SU-DHL-6 (cell line): ENCODE data around the gene KCNJ1.

Source experiments
- H2AFZ ChIP-seq: fragments of 200-600 bp; sonication (generic); 2 replicates; pipeline ENCODE4 v1.6.1; 2014; ENCODE audit warnings: low read depth, mild to moderate bottlenecking, moderate library complexity, mixed read lengths, antibody characterized with exemption, low read length; ENCODE audit not compliant: severe bottlenecking
- H3F3A ChIP-seq: fragments of 200-600 bp; shearing (Covaris generic); 2 replicates; pipeline ENCODE4 v1.6.0; 2016; ENCODE audit warnings: antibody characterized with exemption, mild to moderate bottlenecking; ENCODE audit not compliant: insufficient read depth
- H3K27ac ChIP-seq: fragments of 200-600 bp; sonication (generic); 2 replicates; pipeline ENCODE4 v1.5.1; 2016; ENCODE audit warnings: low read depth, mild to moderate bottlenecking, low read length, moderate library complexity, mixed read lengths
- H3K27me3 ChIP-seq: fragments of 200-600 bp; sonication (generic), shearing (Covaris generic); 2 replicates; pipeline ENCODE4 v1.6.0; 2014; ENCODE audit warnings: mild to moderate bottlenecking, low read length
- H3K36me3 ChIP-seq: fragments of 200-600 bp; sonication (generic); 2 replicates; pipeline ENCODE4 v1.6.1; 2014; ENCODE audit warnings: mild to moderate bottlenecking, low read length, mixed read lengths
- H3K4me2 ChIP-seq: fragments of 300-600, 200-600 bp; shearing (Covaris generic), sonication (generic); 2 replicates; pipeline ENCODE4 v1.6.0; 2014; ENCODE audit warnings: low read length, low read depth, mild to moderate bottlenecking; ENCODE audit not compliant: poor library complexity, severe bottlenecking
- H3K4me3 ChIP-seq: fragments of 200-600 bp; sonication (generic); 2 replicates; pipeline ENCODE4 v1.5.1; 2014; ENCODE audit warnings: antibody characterized with exemption, low read length, mild to moderate bottlenecking, mixed read lengths; ENCODE audit not compliant: insufficient read depth, poor library complexity, severe bottlenecking
- H3K79me2 ChIP-seq: fragments of 200-600 bp; sonication (generic); 2 replicates; pipeline ENCODE4 v1.6.1; 2014; ENCODE audit warnings: mild to moderate bottlenecking, low read length, moderate library complexity; ENCODE audit not compliant: insufficient read depth
- H3K9ac ChIP-seq: fragments of 200-600 bp; sonication (generic); 2 replicates; pipeline ENCODE4 v1.7.0; 2014; ENCODE audit warnings: mild to moderate bottlenecking, low read length
- H3K9me2 ChIP-seq: fragments of 200-600 bp; sonication (generic); replicated peaks from 2 replicates; pipeline ENCODE4 v1.6.1; 2014; ENCODE audit warnings: low read length; ENCODE audit not compliant: insufficient read depth
- H3K9me3 ChIP-seq: fragments of 200-600 bp; sonication (generic); 2 replicates; pipeline ENCODE4 v1.6.1; 2014; ENCODE audit warnings: low read length, mixed read lengths; ENCODE audit not compliant: insufficient read depth
- H4K20me1 ChIP-seq: fragments of 200-600 bp; sonication (generic); 2 replicates; pipeline ENCODE4 v1.6.1; 2014; ENCODE audit warnings: low read depth, mild to moderate bottlenecking, antibody characterized with exemption, low read length, moderate library complexity, mixed read lengths
- EZH2phosphoT487 ChIP-seq: fragments of 200-600 bp; sonication (generic), shearing (Covaris generic); conservative IDR thresholded peaks from 2 replicates; pipeline ENCODE4 v1.6.1; 2018; ENCODE audit warnings: mild to moderate bottlenecking, antibody characterized with exemption, low read length, moderate library complexity, mixed read lengths
- TF ChIP-seq, protein P1 (sequence below): fragments of 200-600 bp; sonication (generic); IDR thresholded peaks from one replicate; pipeline ENCODE4 v1.5.1; 2017; ENCODE audit warnings: antibody characterized with exemption, mild to moderate bottlenecking, low read length, moderate library complexity; ENCODE audit not compliant: insufficient read depth, poor library complexity, severe bottlenecking

The KCNJ1 gene

DNA sequence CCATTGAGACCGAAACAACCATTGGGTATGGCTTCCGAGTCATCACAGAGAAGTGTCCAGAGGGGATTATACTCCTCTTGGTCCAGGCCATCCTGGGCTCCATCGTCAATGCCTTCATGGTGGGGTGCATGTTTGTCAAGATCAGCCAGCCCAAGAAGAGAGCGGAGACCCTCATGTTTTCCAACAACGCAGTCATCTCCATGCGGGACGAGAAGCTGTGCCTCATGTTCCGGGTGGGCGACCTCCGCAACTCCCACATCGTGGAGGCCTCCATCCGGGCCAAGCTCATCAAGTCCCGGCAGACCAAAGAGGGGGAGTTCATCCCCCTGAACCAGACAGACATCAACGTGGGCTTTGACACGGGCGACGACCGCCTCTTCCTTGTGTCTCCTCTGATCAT lies 44.6 kb upstream of the KCNJ1 start:
- no peak overlapping the region for H3K4me2 ChIP-seq
- no peak overlapping the region for H3K9ac ChIP-seq
- H2AFZ ChIP-seq, result no peak overlapping the region
- no peak overlapping the region for H3K27ac ChIP-seq
- H3K36me3 ChIP-seq, result no peaks in the 10 kb centered on the region
- TF ChIP-seq, protein P1, sequence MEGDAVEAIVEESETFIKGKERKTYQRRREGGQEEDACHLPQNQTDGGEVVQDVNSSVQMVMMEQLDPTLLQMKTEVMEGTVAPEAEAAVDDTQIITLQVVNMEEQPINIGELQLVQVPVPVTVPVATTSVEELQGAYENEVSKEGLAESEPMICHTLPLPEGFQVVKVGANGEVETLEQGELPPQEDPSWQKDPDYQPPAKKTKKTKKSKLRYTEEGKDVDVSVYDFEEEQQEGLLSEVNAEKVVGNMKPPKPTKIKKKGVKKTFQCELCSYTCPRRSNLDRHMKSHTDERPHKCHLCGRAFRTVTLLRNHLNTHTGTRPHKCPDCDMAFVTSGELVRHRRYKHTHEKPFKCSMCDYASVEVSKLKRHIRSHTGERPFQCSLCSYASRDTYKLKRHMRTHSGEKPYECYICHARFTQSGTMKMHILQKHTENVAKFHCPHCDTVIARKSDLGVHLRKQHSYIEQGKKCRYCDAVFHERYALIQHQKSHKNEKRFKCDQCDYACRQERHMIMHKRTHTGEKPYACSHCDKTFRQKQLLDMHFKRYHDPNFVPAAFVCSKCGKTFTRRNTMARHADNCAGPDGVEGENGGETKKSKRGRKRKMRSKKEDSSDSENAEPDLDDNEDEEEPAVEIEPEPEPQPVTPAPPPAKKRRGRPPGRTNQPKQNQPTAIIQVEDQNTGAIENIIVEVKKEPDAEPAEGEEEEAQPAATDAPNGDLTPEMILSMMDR, result no peak
- no peak for TF ChIP-seq EZH2phosphoT487
- H3K27me3 ChIP-seq, result no peaks in the 10 kb centered on the region
- H4K20me1 ChIP-seq, result no peaks in the 10 kb centered on the region
- H3F3A ChIP-seq, result no peaks in the 10 kb centered on the region
- no peaks in the 10 kb centered on the region for H3K9me2 ChIP-seq
- no peak overlapping the region for H3K4me3 ChIP-seq
- no peaks in the 10 kb centered on the region for H3K9me3 ChIP-seq
- H3K79me2 ChIP-seq, result no peaks in the 10 kb centered on the region

- H3K9me2 ChIP-seq, result no peaks in the 10 kb centered on the region
- no peaks in the 10 kb centered on the region for H3K36me3 ChIP-seq
- TF ChIP-seq, protein P1, result no peak
- no peak for TF ChIP-seq EZH2phosphoT487
- H3K4me2 ChIP-seq, result no peak overlapping the region
- no peaks in the 10 kb centered on the region for H3K79me2 ChIP-seq
- no peaks in the 10 kb centered on the region for H4K20me1 ChIP-seq
- H3K27me3 ChIP-seq, result no peaks in the 10 kb centered on the region
- H3K4me3 ChIP-seq, result no peak overlapping the region
- no peaks in the 10 kb centered on the region for H3F3A ChIP-seq
- H3K9me3 ChIP-seq, result no peaks in the 10 kb centered on the region
- no peak overlapping the region for H2AFZ ChIP-seq
- no peak overlapping the region for H3K9ac ChIP-seq
- no peak overlapping the region for H3K27ac ChIP-seq
Measured at GRCh38 chr11:128911239-128911638, 44.1 kb upstream of the KCNJ1 start.

GRCh38 chr11:128910576-128910975 lies 43.5 kb upstream of the KCNJ1 start:
- no peak for TF ChIP-seq EZH2phosphoT487
- TF ChIP-seq, protein P1, result no peak
- H2AFZ ChIP-seq, result no peak overlapping the region
- H3K36me3 ChIP-seq, result no peaks in the 10 kb centered on the region
- no peaks in the 10 kb centered on the region for H3K79me2 ChIP-seq
- no peak overlapping the region for H3K27ac ChIP-seq
- H3K27me3 ChIP-seq, result no peaks in the 10 kb centered on the region
- no peaks in the 10 kb centered on the region for H3K9me3 ChIP-seq
- H4K20me1 ChIP-seq, result no peaks in the 10 kb centered on the region
- no peak overlapping the region for H3K9ac ChIP-seq
- no peak overlapping the region for H3K4me3 ChIP-seq
- H3K9me2 ChIP-seq, result no peaks in the 10 kb centered on the region
- no peaks in the 10 kb centered on the region for H3F3A ChIP-seq
- H3K4me2 ChIP-seq, result no peak overlapping the region
